ENCODE data around the gene MUC6.
A peak's percentile ranks its signal among the peaks of the same experiment; 100 is the strongest.
"Not testable (repeated sequence)": the region's sequence is repeated elsewhere in the genome, so short reads cannot be mapped to it uniquely, and the experiment has no call there.

The MUC6 gene

DNA sequence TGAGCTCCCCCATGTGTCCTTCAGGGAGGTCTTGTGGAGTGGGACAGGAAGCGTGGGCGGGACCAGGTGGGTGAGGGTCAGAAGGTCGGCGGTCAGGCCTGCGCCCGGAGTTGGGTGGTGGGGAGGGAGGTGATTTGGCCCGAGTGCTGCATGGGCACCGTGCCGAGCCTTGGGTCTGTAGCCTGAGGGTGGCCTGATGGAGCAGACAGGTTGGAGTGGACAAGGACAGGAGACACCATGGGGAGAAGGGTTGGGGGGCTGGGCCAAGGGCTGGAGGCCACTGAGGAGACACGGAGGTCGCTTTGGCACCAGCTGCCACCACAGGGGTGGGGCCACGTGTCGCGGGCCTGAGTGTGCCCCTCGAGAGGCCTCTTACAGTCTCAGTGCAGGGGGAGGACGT is 57.7 kb downstream of the MUC6 start:
- H3K4me3 ChIP-seq (ENCODE audit: low read length), result no peak overlapping the region
- no peak for DNase-seq (ENCODE audit: low read depth)
- TF ChIP-seq, protein P1, sequence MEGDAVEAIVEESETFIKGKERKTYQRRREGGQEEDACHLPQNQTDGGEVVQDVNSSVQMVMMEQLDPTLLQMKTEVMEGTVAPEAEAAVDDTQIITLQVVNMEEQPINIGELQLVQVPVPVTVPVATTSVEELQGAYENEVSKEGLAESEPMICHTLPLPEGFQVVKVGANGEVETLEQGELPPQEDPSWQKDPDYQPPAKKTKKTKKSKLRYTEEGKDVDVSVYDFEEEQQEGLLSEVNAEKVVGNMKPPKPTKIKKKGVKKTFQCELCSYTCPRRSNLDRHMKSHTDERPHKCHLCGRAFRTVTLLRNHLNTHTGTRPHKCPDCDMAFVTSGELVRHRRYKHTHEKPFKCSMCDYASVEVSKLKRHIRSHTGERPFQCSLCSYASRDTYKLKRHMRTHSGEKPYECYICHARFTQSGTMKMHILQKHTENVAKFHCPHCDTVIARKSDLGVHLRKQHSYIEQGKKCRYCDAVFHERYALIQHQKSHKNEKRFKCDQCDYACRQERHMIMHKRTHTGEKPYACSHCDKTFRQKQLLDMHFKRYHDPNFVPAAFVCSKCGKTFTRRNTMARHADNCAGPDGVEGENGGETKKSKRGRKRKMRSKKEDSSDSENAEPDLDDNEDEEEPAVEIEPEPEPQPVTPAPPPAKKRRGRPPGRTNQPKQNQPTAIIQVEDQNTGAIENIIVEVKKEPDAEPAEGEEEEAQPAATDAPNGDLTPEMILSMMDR (IDR thresholded peaks at IDR 0.05; ENCODE audit: insufficient read depth, low read depth, low read length, missing control alignments), result no peak

DNA sequence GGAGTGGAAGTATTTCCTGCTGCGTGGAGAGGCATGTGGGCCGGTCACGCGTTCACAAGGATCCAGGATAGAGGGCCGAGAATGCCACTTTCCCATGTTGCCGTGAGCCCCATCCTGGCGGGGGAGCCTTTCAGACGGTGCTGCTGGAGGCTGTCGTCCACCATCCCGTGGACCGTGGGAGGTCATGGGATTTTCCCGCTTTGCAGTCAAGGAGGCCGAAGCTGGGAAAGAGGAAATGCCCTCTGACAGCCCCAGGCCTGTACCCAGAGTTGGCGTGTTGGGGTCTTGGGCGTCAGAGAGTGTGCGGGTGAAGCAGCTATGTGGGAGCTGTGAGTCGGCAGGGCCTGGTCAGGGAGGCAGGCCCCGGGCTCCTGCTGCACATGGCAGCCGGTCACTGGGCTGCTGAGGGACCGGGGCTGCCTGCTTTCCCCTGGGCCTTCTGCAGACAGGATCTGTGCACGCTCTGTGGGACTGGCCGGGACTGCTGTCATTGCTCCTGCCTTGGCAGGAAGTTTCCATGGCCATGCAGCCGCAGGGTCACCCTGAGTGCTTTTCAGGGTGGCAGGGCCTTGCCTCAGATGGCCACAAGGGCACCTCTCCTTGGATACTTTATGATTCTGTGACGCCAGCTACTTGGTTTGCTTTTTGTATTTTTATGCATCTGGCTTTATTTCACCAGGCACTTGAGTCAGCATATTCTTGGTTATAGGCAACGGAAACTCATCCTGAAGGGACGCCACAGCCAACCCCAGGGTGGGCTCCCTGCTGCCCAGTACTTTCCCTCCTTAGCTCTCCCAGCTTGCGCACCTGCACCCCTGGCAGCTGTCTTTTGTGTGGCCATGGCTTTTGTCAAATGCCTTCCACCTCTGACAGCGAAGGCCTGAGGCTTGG is 58.4 kb downstream of the MUC6 start:
- DNase-seq (ENCODE audit: low read depth), result no peak
- TF ChIP-seq, protein P1 (IDR thresholded peaks at IDR 0.05; ENCODE audit: insufficient read depth, low read depth, low read length, missing control alignments), result no peak
- no peak overlapping the region for H3K4me3 ChIP-seq (ENCODE audit: low read length)

DNA sequence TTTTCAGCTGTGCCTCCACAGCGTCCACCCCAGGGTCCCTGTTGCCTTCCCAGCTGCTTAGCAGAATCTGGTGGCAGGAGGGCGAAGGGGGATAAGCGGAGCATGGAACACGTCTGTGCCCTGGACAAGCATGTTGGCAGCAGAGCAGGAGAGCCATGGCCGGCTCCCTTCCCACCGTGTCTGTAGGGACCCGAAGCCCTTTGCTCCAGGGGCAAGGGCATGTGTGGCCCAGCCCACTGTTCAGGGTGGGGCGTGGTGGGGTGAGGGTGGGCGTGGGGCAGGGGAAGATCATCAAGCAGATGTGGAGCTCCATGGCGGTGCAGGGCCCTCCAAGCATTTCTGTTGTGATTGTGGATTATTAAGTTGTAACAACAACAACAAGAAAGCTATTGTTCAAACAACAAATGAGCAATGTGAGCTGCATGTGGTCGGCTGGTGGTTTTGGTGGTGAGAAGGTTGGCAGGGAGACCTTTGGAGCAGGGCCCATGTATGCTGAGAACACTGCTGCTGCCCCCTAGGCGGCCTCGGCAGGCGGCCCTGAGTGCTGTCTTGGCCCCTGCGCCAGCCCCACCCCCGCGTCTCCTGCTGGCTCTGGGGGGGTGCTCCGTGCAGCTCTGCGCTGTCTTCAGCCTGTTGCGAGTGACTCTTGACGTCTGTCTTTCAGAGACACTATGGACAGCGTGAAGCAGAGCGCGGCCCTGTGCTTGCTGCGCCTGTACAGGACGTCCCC is 59.9 kb downstream of the MUC6 start:
- DNase-seq (ENCODE audit: low read depth), result no peak
- H3K4me3 ChIP-seq (ENCODE audit: low read length), result no peak overlapping the region
- TF ChIP-seq, protein P1 (IDR thresholded peaks at IDR 0.05; ENCODE audit: insufficient read depth, low read depth, low read length, missing control alignments), result no peak

DNA sequence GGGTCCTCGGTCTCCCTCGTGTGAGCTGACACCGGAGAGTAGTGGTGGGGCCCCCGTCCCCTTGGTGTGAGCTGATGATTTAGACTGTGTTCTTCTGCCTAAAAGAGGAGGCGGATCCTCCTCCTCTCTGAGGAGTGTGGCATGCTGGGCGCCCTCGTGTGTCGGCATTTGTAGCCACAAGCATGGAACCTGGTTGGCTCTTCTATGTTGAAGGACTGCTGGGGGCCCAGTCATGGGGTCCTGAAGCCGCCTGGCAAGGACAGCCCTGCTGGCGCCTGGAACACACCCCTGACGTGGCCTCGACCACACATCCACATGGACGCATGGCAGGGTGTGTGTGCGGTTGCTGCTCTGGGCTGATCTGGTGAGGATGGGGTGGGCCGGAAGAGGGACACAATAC is 60.7 kb downstream of the MUC6 start:
- H3K4me3 ChIP-seq (ENCODE audit: low read length), result no peak overlapping the region
- peak; percentile 36 for DNase-seq (ENCODE audit: low read depth)
- TF ChIP-seq, protein P1 (IDR thresholded peaks at IDR 0.05; ENCODE audit: insufficient read depth, low read depth, low read length, missing control alignments), result peak; percentile 50

DNA sequence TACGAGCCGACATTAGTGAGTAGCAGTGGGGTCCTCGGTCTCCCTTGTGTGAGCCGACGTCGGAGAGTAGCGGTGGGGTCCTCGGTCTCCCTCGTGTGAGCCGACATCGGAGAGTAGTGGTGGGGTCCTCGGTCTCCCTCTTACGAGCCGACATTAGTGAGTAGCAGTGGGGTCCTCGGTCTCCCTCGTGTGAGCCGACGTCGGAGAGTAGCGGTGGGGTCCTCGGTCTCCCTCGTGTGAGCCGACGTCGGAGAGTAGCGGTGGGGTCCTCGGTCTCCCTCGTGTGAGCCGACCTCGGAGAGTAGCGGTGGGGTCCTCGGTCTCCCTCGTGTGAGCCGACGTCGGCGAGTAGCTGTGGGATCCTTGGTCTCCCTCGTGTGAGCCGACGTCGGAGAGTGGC is 61.1 kb downstream of the MUC6 start:
- H3K4me3 ChIP-seq (ENCODE audit: low read length); DNase-seq (ENCODE audit: low read depth): not testable (repeated sequence)

DNA sequence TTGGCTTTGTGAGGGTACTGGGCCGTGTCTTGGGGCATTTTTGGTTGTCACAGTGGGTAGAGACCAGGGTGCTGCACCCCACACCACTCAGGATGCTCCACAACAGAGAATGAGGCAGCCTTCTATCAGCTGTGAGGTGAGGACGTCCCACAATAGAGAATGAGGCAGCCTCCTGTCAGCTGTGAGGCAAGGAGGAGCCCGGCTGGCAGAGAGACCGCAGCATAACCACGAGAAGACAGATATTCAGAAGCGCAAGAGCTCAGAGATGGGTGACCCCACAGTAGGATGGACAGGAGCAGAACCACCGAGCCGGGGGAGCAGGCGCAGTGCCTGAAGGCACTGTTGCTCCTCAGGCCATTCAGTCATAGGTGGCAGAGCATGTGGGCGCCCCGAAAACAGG is 63.3 kb downstream of the MUC6 start:
- TF ChIP-seq, protein P1 (IDR thresholded peaks at IDR 0.05; ENCODE audit: insufficient read depth, low read depth, low read length, missing control alignments), result no peak
- H3K4me3 ChIP-seq (ENCODE audit: low read length), result no peak overlapping the region
- no peak for DNase-seq (ENCODE audit: low read depth)

DNA sequence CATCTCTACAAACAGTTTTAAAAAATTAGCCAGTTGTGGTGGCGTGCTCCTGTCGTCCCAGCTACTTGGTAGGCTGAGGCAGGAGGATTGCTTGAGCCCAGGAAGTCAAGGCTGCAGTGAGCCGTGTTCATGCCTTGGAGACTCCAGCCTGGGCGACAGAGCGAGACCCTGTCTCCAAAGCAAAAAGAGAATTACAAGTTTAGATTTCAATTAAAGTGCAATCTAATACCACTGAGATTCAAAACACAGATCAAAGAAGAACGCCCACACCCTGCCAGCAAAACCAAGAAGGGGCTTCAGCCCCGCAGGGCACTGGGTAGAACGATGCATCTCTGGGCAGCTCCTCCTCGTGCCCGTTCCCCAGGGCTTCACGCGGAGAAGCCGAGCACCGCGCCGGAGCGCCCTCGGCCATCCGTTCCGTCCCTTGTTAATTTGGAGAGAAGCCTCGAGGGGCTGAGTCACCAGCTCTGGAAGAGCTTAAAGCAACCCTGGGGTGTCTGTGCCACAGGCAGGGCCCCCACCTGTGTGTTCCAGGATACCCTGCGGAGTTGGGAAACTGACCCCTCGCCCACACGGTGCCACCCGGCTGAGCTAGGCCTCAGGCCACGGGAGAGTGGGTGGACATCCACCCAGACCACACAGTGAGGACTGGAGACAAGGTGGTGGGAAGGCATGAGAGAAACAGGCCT is 63.9 kb downstream of the MUC6 start:
- DNase-seq (ENCODE audit: low read depth), result no peak
- TF ChIP-seq, protein P1 (IDR thresholded peaks at IDR 0.05; ENCODE audit: insufficient read depth, low read depth, low read length, missing control alignments), result no peak
- no peak overlapping the region for H3K4me3 ChIP-seq (ENCODE audit: low read length)

Data from epithelial cell of esophagus (primary cell).